ENCODE results near the gene DUSP9.

The DUSP9 gene

GRCh38 chrX:153648358-153649177, 1.6 kb downstream of the DUSP9 start:
- DNase-seq (ENCODE audit: low read depth), result no peak
- no peak for TF ChIP-seq CTCF (IDR thresholded peaks at IDR 0.05; ENCODE audit: insufficient read depth, low read depth, low read length, missing control alignments)
- no peak overlapping the region for H3K4me3 ChIP-seq (ENCODE audit: low read length)

GRCh38 chrX:153649178-153649914, 2.3 kb downstream of the DUSP9 start:
- H3K4me3 ChIP-seq (ENCODE audit: low read length), result no peak overlapping the region
- DNase-seq (ENCODE audit: low read depth), result peak; percentile 30
- peak; percentile 7 for TF ChIP-seq CTCF (IDR thresholded peaks at IDR 0.05; ENCODE audit: insufficient read depth, low read depth, low read length, missing control alignments)

GRCh38 chrX:153649915-153650782, 3.1 kb downstream of the DUSP9 start:
- no peak for DNase-seq (ENCODE audit: low read depth)
- no peak overlapping the region for H3K4me3 ChIP-seq (ENCODE audit: low read length)
- peak; percentile 1 for TF ChIP-seq CTCF (IDR thresholded peaks at IDR 0.05; ENCODE audit: insufficient read depth, low read depth, low read length, missing control alignments)

GRCh38 chrX:153650959-153651358, 4.0 kb downstream of the DUSP9 start:
- no peak for TF ChIP-seq CTCF (IDR thresholded peaks at IDR 0.05; ENCODE audit: insufficient read depth, low read depth, low read length, missing control alignments)
- DNase-seq (ENCODE audit: low read depth), result no peak
- H3K4me3 ChIP-seq (ENCODE audit: low read length), result no peak overlapping the region

- peak; percentile 40 for TF ChIP-seq CTCF (IDR thresholded peaks at IDR 0.05; ENCODE audit: insufficient read depth, low read depth, low read length, missing control alignments)
- no peak overlapping the region for H3K4me3 ChIP-seq (ENCODE audit: low read length)
- no peak for DNase-seq (ENCODE audit: low read depth)
Observed at GRCh38 chrX:153651540-153652079, 4.6 kb downstream of the DUSP9 start.

- H3K4me3 ChIP-seq (ENCODE audit: low read length), result no peak overlapping the region
- DNase-seq (ENCODE audit: low read depth), result no peak
- TF ChIP-seq CTCF (IDR thresholded peaks at IDR 0.05; ENCODE audit: insufficient read depth, low read depth, low read length, missing control alignments), result no peak
Observed at GRCh38 chrX:153653556-153653955, 6.6 kb downstream of the DUSP9 start.

Measured in epithelial cell of esophagus (primary cell).